Activated CD4-positive, CD25-positive, alpha-beta regulatory T cell treated with anti-CD3 and anti-CD28 coated beads, Interleukin-2, amount 50 U/mL, for 24 hours (primary cell): ENCODE results near the gene DNAJB7.
"Not testable (repeated sequence)": the region's sequence is repeated elsewhere in the genome, so short reads cannot be mapped to it uniquely, and the experiment has no call there.

Experiments
- ATAC-seq, 2 donors: fragments of 150-1000 bp; cut with Tn5 transposase; one replicate each; pipeline ENCODE4 v1.10.0; 2021; ENCODE audit warnings: mild to moderate bottlenecking in 1 of 2, moderate library complexity in 1 of 2

Gene DNAJB7

GRCh38 chr22:40838486-40838885 is 23.4 kb downstream of the DNAJB7 start:
- ATAC-seq: no peak

- no peak for ATAC-seq
Measured at GRCh38 chr22:40834619-40835018, 27.3 kb downstream of the DNAJB7 start.

GRCh38 chr22:40829131-40829530 is 32.8 kb downstream of the DNAJB7 start:
- no peak for ATAC-seq

- no peak for ATAC-seq
Measured at GRCh38 chr22:40826984-40827741, 34.8 kb downstream of the DNAJB7 start.

- ATAC-seq: not testable (repeated sequence)
Measured at GRCh38 chr22:40826292-40826691, 35.6 kb downstream of the DNAJB7 start.

GRCh38 chr22:40823426-40823825 is 38.5 kb downstream of the DNAJB7 start:
- ATAC-seq: no peak

GRCh38 chr22:40819599-40820140 is 42.2 kb downstream of the DNAJB7 start:
- no peak for ATAC-seq

- peak; percentile 92 to 93 for ATAC-seq
Measured at GRCh38 chr22:40818747-40819598, 42.9 kb downstream of the DNAJB7 start, which contains the start of gene SLC25A17. Gene SLC25A17 (minus strand): TSS chr22:40819346. CDS start chr22:40819248, 98 bp downstream.

- no peak for ATAC-seq
Measured at GRCh38 chr22:40818192-40818746, 43.6 kb downstream of the DNAJB7 start.

- ATAC-seq: no peak
Measured at GRCh38 chr22:40817737-40818136, 44.2 kb downstream of the DNAJB7 start.

- ATAC-seq: no peak
Measured at GRCh38 chr22:40813912-40814315, 48.0 kb downstream of the DNAJB7 start.
